ENCODE measurements around the gene GPR31.

DNA sequence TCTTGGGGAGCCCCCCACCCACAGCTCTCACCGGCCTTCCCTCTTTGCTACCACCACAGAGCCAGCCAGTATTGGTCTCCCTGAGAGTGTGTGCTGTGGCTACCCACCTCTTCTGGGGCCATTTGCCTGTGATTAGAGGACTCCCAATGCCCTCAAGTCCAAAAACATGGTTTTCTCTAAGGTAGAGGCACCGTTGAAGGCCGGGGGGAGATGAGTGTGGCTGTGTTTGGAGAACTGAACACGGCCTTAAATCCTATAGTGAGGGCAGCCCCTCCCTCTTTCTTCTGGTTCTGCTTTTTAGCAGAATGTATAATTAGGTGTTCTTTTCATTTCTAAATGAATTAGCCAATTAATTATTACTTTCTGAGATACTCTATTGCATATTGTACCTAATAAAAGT lies 32.4 kb downstream of the GPR31 start:
- TF ChIP-seq, protein P1, sequence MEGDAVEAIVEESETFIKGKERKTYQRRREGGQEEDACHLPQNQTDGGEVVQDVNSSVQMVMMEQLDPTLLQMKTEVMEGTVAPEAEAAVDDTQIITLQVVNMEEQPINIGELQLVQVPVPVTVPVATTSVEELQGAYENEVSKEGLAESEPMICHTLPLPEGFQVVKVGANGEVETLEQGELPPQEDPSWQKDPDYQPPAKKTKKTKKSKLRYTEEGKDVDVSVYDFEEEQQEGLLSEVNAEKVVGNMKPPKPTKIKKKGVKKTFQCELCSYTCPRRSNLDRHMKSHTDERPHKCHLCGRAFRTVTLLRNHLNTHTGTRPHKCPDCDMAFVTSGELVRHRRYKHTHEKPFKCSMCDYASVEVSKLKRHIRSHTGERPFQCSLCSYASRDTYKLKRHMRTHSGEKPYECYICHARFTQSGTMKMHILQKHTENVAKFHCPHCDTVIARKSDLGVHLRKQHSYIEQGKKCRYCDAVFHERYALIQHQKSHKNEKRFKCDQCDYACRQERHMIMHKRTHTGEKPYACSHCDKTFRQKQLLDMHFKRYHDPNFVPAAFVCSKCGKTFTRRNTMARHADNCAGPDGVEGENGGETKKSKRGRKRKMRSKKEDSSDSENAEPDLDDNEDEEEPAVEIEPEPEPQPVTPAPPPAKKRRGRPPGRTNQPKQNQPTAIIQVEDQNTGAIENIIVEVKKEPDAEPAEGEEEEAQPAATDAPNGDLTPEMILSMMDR (conservative IDR thresholded peaks at IDR 0.05; ENCODE audit: low read depth, low read length): no peak
- TF ChIP-seq POLR2A (IDR thresholded peaks at IDR 0.05; ENCODE audit: low read depth, low read length) (no peak), NFE2L2 (IDR thresholded peaks at IDR 0.05; ENCODE audit: low read depth, low read length) (no peak), MAZ (IDR thresholded peaks at IDR 0.05; ENCODE audit: borderline replicate concordance, low read depth, low read length) (no peak), MXI1 (IDR thresholded peaks at IDR 0.05; ENCODE audit: borderline replicate concordance, low read depth, low read length) (no peak), RAD21 (IDR thresholded peaks at IDR 0.05; ENCODE audit: low read length) (no peak), CEBPB (IDR thresholded peaks at IDR 0.05; ENCODE audit: low read depth, low read length) (no peak), BHLHE40 (IDR thresholded peaks at IDR 0.05; ENCODE audit: low read depth, low read length) (no peak), SMC3 (IDR thresholded peaks at IDR 0.05; ENCODE audit: low read depth, low read length) (no peak)
- TF ChIP-seq, protein P2, sequence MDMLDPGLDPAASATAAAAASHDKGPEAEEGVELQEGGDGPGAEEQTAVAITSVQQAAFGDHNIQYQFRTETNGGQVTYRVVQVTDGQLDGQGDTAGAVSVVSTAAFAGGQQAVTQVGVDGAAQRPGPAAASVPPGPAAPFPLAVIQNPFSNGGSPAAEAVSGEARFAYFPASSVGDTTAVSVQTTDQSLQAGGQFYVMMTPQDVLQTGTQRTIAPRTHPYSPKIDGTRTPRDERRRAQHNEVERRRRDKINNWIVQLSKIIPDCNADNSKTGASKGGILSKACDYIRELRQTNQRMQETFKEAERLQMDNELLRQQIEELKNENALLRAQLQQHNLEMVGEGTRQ (IDR thresholded peaks at IDR 0.05; ENCODE audit: low read depth, low read length): no peak
